Natural killer cell treated with Interleukin-12 subunit alpha and Interleukin-12 subunit beta and Interleukin-15 and Interleukin-18, amount 100 ng/mL, for 72 hours (primary cell): ENCODE results near the gene LY6G6D. TPM values are rescaled to one million over a fixed set of nuclear protein-coding genes. Genes with fewer than 3 reads are reported as not detected.
"Not testable (repeated sequence)": the region's sequence is repeated elsewhere in the genome, so short reads cannot be mapped to it uniquely, and the experiment has no call there.

ENCODE experiments used
- ATAC-seq, 2 donors: fragments of 150-1000 bp; cut with Tn5 transposase in 1 of 2; sonication (Bioruptor Pico), chemical (Tn5 transposase) in 1 of 2; 2 replicates each; pipeline ENCODE4 v1.10.0; 2021
- DNase-seq: peaks from one replicate; pipeline ENCODE4 v3.0.0; 2022; ENCODE audit warnings: low spot score
- H3K27ac Mint-ChIP-seq, 2 donors: 1 replicate in 1 of 2; 2 replicates in 1 of 2; pipeline ENCODE4 v1.8.0; 2022; ENCODE audit warnings: mixed read lengths in 2 of 2, mild to moderate bottlenecking in 1 of 2, moderate library complexity in 1 of 2
- H3K27me3 Mint-ChIP-seq, 2 donors: 1 replicate in 1 of 2; 2 replicates in 1 of 2; pipeline ENCODE4 v1.8.0; 2022; ENCODE audit warnings: mixed read lengths in 2 of 2
- H3K36me3 Mint-ChIP-seq: one replicate; pipeline ENCODE4 v1.8.0; 2022; ENCODE audit warnings: mixed read lengths
- H3K4me1 Mint-ChIP-seq, 2 donors: 1 replicate in 1 of 2; 2 replicates in 1 of 2; pipeline ENCODE4 v1.8.0; 2022; ENCODE audit warnings: low read depth in 2 of 2, mixed read lengths in 2 of 2, mild to moderate bottlenecking in 1 of 2
- H3K4me3 Mint-ChIP-seq: one replicate; pipeline ENCODE4 v1.8.0; 2022; ENCODE audit warnings: mixed read lengths
- H3K9me3 Mint-ChIP-seq: 2 replicates; pipeline ENCODE4 v1.8.0; 2022; ENCODE audit warnings: mixed read lengths
- total RNA-seq, 2 donors: library from RNA; stranded (reverse); gene quantifications; one replicate each; pipeline ENCODE4 v1.2.3, GENCODE V29; 2022

Gene LY6G6D
- total RNA-seq, 2 donors from 2014 or later = not detected

GRCh38 chr6:31702405-31702818, 12.7 kb upstream of the LY6G6D start:
- DNase-seq = no peak
- H3K36me3 Mint-ChIP-seq = peaks cover 14% of the 10 kb centered on the region

GRCh38 chr6:31702819-31703716, 12.1 kb upstream of the LY6G6D start, which contains the start of gene ABHD16A:
TSS of gene ABHD16A (minus strand) at chr6:31703324. CDS start at chr6:31703281, 43 bp downstream.
- peaks cover 9% of the 10 kb centered on the region for H3K36me3 Mint-ChIP-seq
- H3K9me3 Mint-ChIP-seq = no peaks in the 10 kb centered on the region
- H3K27me3 Mint-ChIP-seq = no peaks in the 10 kb centered on the region
- H3K4me3 Mint-ChIP-seq = peak within 1 kb of the TSS; percentile 99
- peaks cover 23% of the 10 kb centered on the region in 2 donors for H3K4me1 Mint-ChIP-seq
- peak; percentile 98 for DNase-seq
- peak within 1 kb of the TSS; percentile 95 for H3K27ac Mint-ChIP-seq
- peak; percentile 97 to 98 for ATAC-seq

More at GRCh38 chr6:31702405-31702818, 12.7 kb upstream of the LY6G6D start:
- Mint-ChIP-seq H3K27ac (peak overlapping the region; percentile 95), H3K4me1 (peaks cover 29 to 30% of the 10 kb centered on the region in 2 donors), H3K4me3 (peak overlapping the region; percentile 99), H3K9me3 (no peaks in the 10 kb centered on the region), H3K27me3 (no peaks in the 10 kb centered on the region)
- peak in 1 of 2 donors; percentile 24 for ATAC-seq

GRCh38 chr6:31705931-31706330, 9.2 kb upstream of the LY6G6D start:
- no peak overlapping the region for H3K27ac Mint-ChIP-seq
- no peak overlapping the region for H3K4me3 Mint-ChIP-seq
- H3K27me3 Mint-ChIP-seq = no peaks in the 10 kb centered on the region
- DNase-seq (no peak), ATAC-seq (no peak)
- peaks cover 23 to 26% of the 10 kb centered on the region in 2 donors for H3K4me1 Mint-ChIP-seq
- peaks cover 9% of the 10 kb centered on the region for H3K36me3 Mint-ChIP-seq
- H3K9me3 Mint-ChIP-seq = no peaks in the 10 kb centered on the region

- no peaks in the 10 kb centered on the region for H3K9me3 Mint-ChIP-seq
- H3K4me3 Mint-ChIP-seq = no peak within 1 kb of the TSS
- H3K27me3 Mint-ChIP-seq = no peaks in the 10 kb centered on the region
- peak within 1 kb of the TSS in 1 of 2 donors; percentile 58 for H3K27ac Mint-ChIP-seq
- DNase-seq (no peak), ATAC-seq (no peak)
- H3K36me3 Mint-ChIP-seq = peaks cover 9% of the 10 kb centered on the region
- H3K4me1 Mint-ChIP-seq = peaks cover 21 to 26% of the 10 kb centered on the region in 2 donors
Observed at GRCh38 chr6:31706599-31706998, 8.5 kb upstream of the LY6G6D start, which contains the start of gene LY6G6F. TSS of gene LY6G6F (plus strand) at chr6:31706866. CDS start at chr6:31706907, 41 bp downstream.

- ATAC-seq (no peak), DNase-seq (no peak)
- Mint-ChIP-seq H3K9me3 (no peaks in the 10 kb centered on the region), H3K27ac (no peak overlapping the region), H3K4me3 (no peak overlapping the region), H3K4me1 (peaks cover 15 to 23% of the 10 kb centered on the region in 2 donors), H3K36me3 (peaks cover 2% of the 10 kb centered on the region), H3K27me3 (peaks cover 0 to 2% of the 10 kb centered on the region in 2 donors)
Observed at GRCh38 chr6:31707701-31708100, 7.4 kb upstream of the LY6G6D start.

GRCh38 chr6:31708224-31708623, 6.9 kb upstream of the LY6G6D start:
- Mint-ChIP-seq H3K9me3 (no peaks in the 10 kb centered on the region), H3K27me3 (peaks cover 0 to 2% of the 10 kb centered on the region in 2 donors), H3K4me1 (peaks cover 15 to 21% of the 10 kb centered on the region in 2 donors), H3K4me3 (no peak overlapping the region), H3K36me3 (no peaks in the 10 kb centered on the region), H3K27ac (no peak overlapping the region)
- ATAC-seq (no peak), DNase-seq (no peak)

- H3K36me3 Mint-ChIP-seq, H3K4me3 Mint-ChIP-seq: not testable (repeated sequence)
- peaks cover 12 to 17% of the 10 kb centered on the region in 2 donors for H3K4me1 Mint-ChIP-seq
Observed at GRCh38 chr6:31709157-31709556, 6.0 kb upstream of the LY6G6D start.

GRCh38 chr6:31710523-31711219, 4.5 kb upstream of the LY6G6D start:
- peak overlapping the region; percentile 27 to 80 for H3K27ac Mint-ChIP-seq
- no peaks in the 10 kb centered on the region for H3K36me3 Mint-ChIP-seq
- DNase-seq = no peak
- H3K4me1 Mint-ChIP-seq = peaks cover 12 to 17% of the 10 kb centered on the region in 2 donors
- ATAC-seq = no peak
- H3K27me3 Mint-ChIP-seq = peaks cover 0 to 2% of the 10 kb centered on the region in 2 donors
- H3K9me3 Mint-ChIP-seq = no peaks in the 10 kb centered on the region
- peak overlapping the region; percentile 39 for H3K4me3 Mint-ChIP-seq

More at GRCh38 chr6:31709157-31709556, 6.0 kb upstream of the LY6G6D start:
- not testable (repeated sequence) for DNase-seq, H3K27me3 Mint-ChIP-seq, ATAC-seq, H3K27ac Mint-ChIP-seq, H3K9me3 Mint-ChIP-seq

- Mint-ChIP-seq H3K27ac (peak overlapping the region; percentile 27 to 80), H3K27me3 (peaks cover 0 to 2% of the 10 kb centered on the region in 2 donors), H3K4me3 (peak overlapping the region; percentile 39), H3K9me3 (no peaks in the 10 kb centered on the region), H3K36me3 (no peaks in the 10 kb centered on the region), H3K4me1 (peaks cover 12 to 17% of the 10 kb centered on the region in 2 donors)
- DNase-seq (no peak), ATAC-seq (peak; percentile 46 to 51)
Observed at GRCh38 chr6:31711233-31711632, 3.9 kb upstream of the LY6G6D start.

GRCh38 chr6:31712296-31712695, 2.9 kb upstream of the LY6G6D start:
- Mint-ChIP-seq H3K27ac (no peak overlapping the region), H3K4me3 (no peak overlapping the region), H3K4me1 (peaks cover 12 to 17% of the 10 kb centered on the region in 2 donors), H3K9me3 (no peaks in the 10 kb centered on the region), H3K36me3 (no peaks in the 10 kb centered on the region), H3K27me3 (peaks cover 0 to 2% of the 10 kb centered on the region in 2 donors)
- no peak for ATAC-seq
- no peak for DNase-seq

- Mint-ChIP-seq H3K9me3 (no peaks in the 10 kb centered on the region), H3K36me3 (no peaks in the 10 kb centered on the region), H3K4me3 (no peak overlapping the region), H3K27me3 (peaks cover 0 to 2% of the 10 kb centered on the region in 2 donors), H3K27ac (peak overlapping the region in 1 of 2 donors; percentile 9), H3K4me1 (peaks cover 12 to 17% of the 10 kb centered on the region in 2 donors)
- no peak for DNase-seq
- ATAC-seq = no peak
Observed at GRCh38 chr6:31713465-31713864, 1.7 kb upstream of the LY6G6D start.

GRCh38 chr6:31713991-31714684, 1.0 kb upstream of the LY6G6D start:
- no peak for ATAC-seq
- H3K4me1 Mint-ChIP-seq = peaks cover 12 to 17% of the 10 kb centered on the region in 2 donors
- no peak overlapping the region for H3K27ac Mint-ChIP-seq
- no peaks in the 10 kb centered on the region for H3K9me3 Mint-ChIP-seq
- no peak for DNase-seq
- peaks cover 0 to 2% of the 10 kb centered on the region in 2 donors for H3K27me3 Mint-ChIP-seq
- H3K4me3 Mint-ChIP-seq = no peak overlapping the region
- H3K36me3 Mint-ChIP-seq = no peaks in the 10 kb centered on the region
